GM12878 (cell line): ENCODE measurements around the gene BSPRY.

ENCODE experiments used
- BCL11A ChIP-seq: IDR thresholded peaks from 2 replicates; pipeline ENCODE4 v1.6.1; 2011; ENCODE audit warnings: low read depth, low read length
- BCL3 ChIP-seq: IDR thresholded peaks from 2 replicates; pipeline ENCODE4 v1.6.1; 2011; ENCODE audit warnings: borderline replicate concordance, low read depth, mild to moderate bottlenecking, moderate library complexity, low read length; ENCODE audit not compliant: insufficient read depth, poor library complexity, severe bottlenecking
- CTCF ChIP-seq, 3 experiments: IDR thresholded peaks in 2 of 3; conservative IDR thresholded peaks in 1 of 3; 2 replicates each; pipeline ENCODE4 v1.5.1; 2011; ENCODE audit warnings: low read depth in 3 of 3, low read length in 3 of 3, mild to moderate bottlenecking in 3 of 3, control low read depth in 2 of 3, moderate library complexity in 2 of 3, inconsistent platforms in 1 of 3, mixed read lengths in 1 of 3; ENCODE audit not compliant: control insufficient read depth in 2 of 3, insufficient read depth in 1 of 3; ENCODE audit errors: extremely low read depth in 1 of 3
- E2F4 ChIP-seq: IDR thresholded peaks from 2 replicates; pipeline ENCODE4 v1.6.1; 2012; ENCODE audit warnings: low read depth, low read length, improper control_type of control experiment
- TCF12 ChIP-seq: IDR thresholded peaks from 2 replicates; pipeline ENCODE4 v1.6.1; 2011; ENCODE audit warnings: low read depth, mild to moderate bottlenecking, low read length
- TCF3 ChIP-seq: IDR thresholded peaks from 2 replicates; pipeline ENCODE4 v1.6.1; 2012; ENCODE audit warnings: low read depth, mild to moderate bottlenecking, low read length, borderline replicate concordance; ENCODE audit not compliant: insufficient read depth
- ZSCAN29 ChIP-seq: fragments of 450-650 bp; IDR thresholded peaks from 2 replicates; pipeline ENCODE4 v1.6.1; 2017; ENCODE audit warnings: mild to moderate bottlenecking, moderate library complexity

- TF ChIP-seq BCL11A (no peak), BCL3 (no peak), TCF12 (no peak), TCF3 (no peak), E2F4 (no peak), CTCF (IDR thresholded peaks at IDR 0.05 in 2 of 3, conservative IDR thresholded peaks at IDR 0.05 in 1 of 3; ENCODE audit: control insufficient read depth in 2 of 3, extremely low read depth in 1 of 3, insufficient read depth in 1 of 3, low read depth in 3 of 3, low read length in 3 of 3) (no peak), ZSCAN29 (no peak)
Measured at GRCh38 chr9:113331780-113332179, 17.6 kb upstream of the BSPRY start.
